K562 (cell line): ENCODE results near the gene PHTF1. TPM values are rescaled to one million over a fixed set of nuclear protein-coding genes. Genes with fewer than 3 reads are reported as not detected.

Experiments used
- ARID4B ChIP-seq: sonication (generic); formaldehyde crosslinking; IDR thresholded peaks from 2 replicates; pipeline ENCODE4 v1.8.0; 2022; ENCODE audit warnings: mild to moderate bottlenecking, missing genetic modification reagents
- BRF1 ChIP-seq: IDR thresholded peaks from 3 replicates; pipeline ENCODE4 v1.6.1; 2011; ENCODE audit warnings: borderline replicate concordance, mild to moderate bottlenecking; ENCODE audit not compliant: insufficient read length; ENCODE audit errors: extremely low read depth
- DACH1 ChIP-seq: fragments of 450-650 bp; IDR thresholded peaks from 2 replicates; pipeline ENCODE4 v1.6.1; 2018; ENCODE audit not compliant: partially characterized antibody
- E2F5 ChIP-seq: sonication (generic); formaldehyde crosslinking; IDR thresholded peaks from 2 replicates; pipeline ENCODE4 v1.8.0; 2022; ENCODE audit warnings: mild to moderate bottlenecking, missing genetic modification reagents
- E2F6 ChIP-seq, 2 experiments: IDR thresholded peaks; 2 replicates each; pipeline ENCODE4 v1.6.1; 2011; ENCODE audit warnings: borderline replicate concordance in 1 of 2, control low read depth in 1 of 2, low read depth in 1 of 2, low read length in 1 of 2, mild to moderate bottlenecking in 1 of 2, mixed read lengths in 1 of 2, moderate library complexity in 1 of 2; ENCODE audit not compliant: insufficient read depth in 1 of 2, insufficient read length in 1 of 2, poor library complexity in 1 of 2, severe bottlenecking in 1 of 2; ENCODE audit errors: extremely low read depth in 1 of 2
- FOXA1 ChIP-seq: fragments of 450-650 bp; IDR thresholded peaks from 2 replicates; pipeline ENCODE4 v1.6.1; 2016; ENCODE audit warnings: mild to moderate bottlenecking, borderline replicate concordance
- HEY1 ChIP-seq: fragments of 250-450 bp; sonication (Bioruptor Pico); IDR thresholded peaks from 2 replicates; pipeline ENCODE4 v1.5.0; 2020; ENCODE audit warnings: mild to moderate bottlenecking, moderate library complexity, borderline replicate concordance
- HMG20A ChIP-seq: fragments of 450-650 bp; formaldehyde crosslinking; conservative IDR thresholded peaks from 2 replicates; pipeline ENCODE4 v1.4.0; 2020; ENCODE audit warnings: mild to moderate bottlenecking, mixed read lengths
- KHSRP ChIP-seq: fragments of 450-650 bp; IDR thresholded peaks from 2 replicates; pipeline ENCODE4 v1.6.1; 2017
- MBD2 ChIP-seq: sonication (generic); IDR thresholded peaks from 2 replicates; pipeline ENCODE4 v1.6.1; 2016; ENCODE audit warnings: low read depth, borderline replicate concordance
- NEUROD1 ChIP-seq: fragments of 150-350 bp; IDR thresholded peaks from 2 replicates; pipeline ENCODE4 v1.6.1; 2014; ENCODE audit warnings: borderline replicate concordance, low read length, low read depth; ENCODE audit not compliant: partially characterized antibody
- PCBP1 ChIP-seq: fragments of 200-400 bp; formaldehyde crosslinking; IDR thresholded peaks from 2 replicates; pipeline ENCODE4 v1.6.1; 2018; ENCODE audit warnings: mild to moderate bottlenecking, low read depth, low read length; ENCODE audit not compliant: poor library complexity, severe bottlenecking
- TFAM ChIP-seq: fragments of 250-450 bp; sonication (Bioruptor Pico); conservative IDR thresholded peaks from 2 replicates; pipeline ENCODE4 v1.5.0; 2021; ENCODE audit warnings: mild to moderate bottlenecking, moderate library complexity
- TFAP4 ChIP-seq: sonication (generic); formaldehyde crosslinking; IDR thresholded peaks from 2 replicates; pipeline ENCODE4 v1.8.0; 2022; ENCODE audit warnings: missing genetic modification reagents, mild to moderate bottlenecking, moderate library complexity, borderline replicate concordance
- ZBTB17 ChIP-seq: fragments of 450-650 bp; formaldehyde crosslinking; IDR thresholded peaks from 2 replicates; pipeline ENCODE4 v1.4.0; 2020; ENCODE audit warnings: mild to moderate bottlenecking
- ZNF133 ChIP-seq: fragments of 250-450 bp; sonication (Bioruptor Pico); IDR thresholded peaks from 2 replicates; pipeline ENCODE4 v1.4.0; 2020; ENCODE audit warnings: mild to moderate bottlenecking
- ZNF224 ChIP-seq: sonication (generic); formaldehyde crosslinking; IDR thresholded peaks from 2 replicates; pipeline ENCODE4 v1.8.0; 2022; ENCODE audit warnings: mild to moderate bottlenecking, missing genetic modification reagents
- ZNF347 ChIP-seq: fragments of 450-650 bp; formaldehyde crosslinking; IDR thresholded peaks from 2 replicates; pipeline ENCODE4 v1.4.0; 2020; ENCODE audit warnings: low read depth, mild to moderate bottlenecking, moderate library complexity
- ZNF384 ChIP-seq: IDR thresholded peaks from 2 replicates; pipeline ENCODE4 v1.6.1; 2012; ENCODE audit warnings: low read depth, low read length, improper control_type of control experiment
- polyA plus RNA-seq, 8 experiments: library from polyadenylated mRNA; depleted of rRNA in 4 of 8; stranded (reverse) in 5 of 8; unstranded in 3 of 8; fragments of >200 nt; fragmentation: Nextera tagmentation in 2 of 8; fragmentation: Illumina TruSeq in 1 of 8; extraction: Ambion mirVana in 2 of 8; extraction: Trizol in 1 of 8; gene quantifications; 2 replicates each; pipeline versions ENCODE4 v1.2.1 to v1.2.3, GENCODE V29; 2011 to 2014; ENCODE audit warnings: inconsistent platforms in 1 of 8, missing spikeins in 1 of 8
- total RNA-seq, 7 experiments: library from RNA; depleted of rRNA in 6 of 7; stranded (reverse); fragments of >200 nt in 6 of 7; fragmentation: Illumina TruSeq in 2 of 7; extraction: Trizol in 2 of 7; gene quantifications; 2 replicates each; pipeline versions ENCODE4 v1.2.1 to v1.2.3, GENCODE V29; 2011 to 2021; ENCODE audit warnings: low replicate concordance in 1 of 7

The PHTF1 gene
- total and polyA plus RNA-seq, 9 of the 15 experiments (the other 6 are each of a cell fraction or from before 2014, with no cell fraction given) = 8.4 to 36.2 (median 23.0) TPM

GRCh38 chr1:113677250-113678158, 81.8 kb downstream of the PHTF1 start (continued):
- TF ChIP-seq ARID4B (CRISPR knock-in tag) (no peak), BRF1 (no peak), ZNF384 (peak; percentile 88), FOXA1 (no peak), E2F5 (CRISPR knock-in tag) (no peak), MBD2 (no peak), DACH1 (no peak), ZNF224 (CRISPR knock-in tag) (no peak), NEUROD1 (no peak), HMG20A (CRISPR knock-in tag) (no peak), ZBTB17 (CRISPR knock-in tag) (0 out of 2 replicates have a peak, but pooled peaks have one; percentile 28), TFAM (no peak), E2F6 (IDR thresholded peaks at IDR 0.05; ENCODE audit: borderline replicate concordance in 1 of 2, extremely low read depth in 1 of 2, insufficient read depth in 1 of 2, insufficient read length in 1 of 2, low read depth in 1 of 2, low read length in 1 of 2, poor library complexity in 1 of 2, severe bottlenecking in 1 of 2) (peak; percentile 63 to 92), PCBP1 (no peak), KHSRP (no peak), ZNF133 (CRISPR knock-in tag) (no peak), TFAP4 (CRISPR knock-in tag) (no peak), HEY1 (CRISPR knock-in tag) (no peak), ZNF347 (CRISPR knock-in tag) (no peak)
